Measurements from ENCODE around the gene DERL2. TPM values are rescaled to one million over a fixed set of nuclear protein-coding genes. Genes with fewer than 3 reads are reported as not detected.
A peak's percentile ranks its signal among the peaks of the same experiment; 100 is the strongest.

The DERL2 gene
- total RNA-seq, 4 donors from 2014 or later, result 31.4 to 47.3 (median 42.2) TPM

- no peak for ATAC-seq (ENCODE audit: low FRiP score)
- TF ChIP-seq, protein P1, sequence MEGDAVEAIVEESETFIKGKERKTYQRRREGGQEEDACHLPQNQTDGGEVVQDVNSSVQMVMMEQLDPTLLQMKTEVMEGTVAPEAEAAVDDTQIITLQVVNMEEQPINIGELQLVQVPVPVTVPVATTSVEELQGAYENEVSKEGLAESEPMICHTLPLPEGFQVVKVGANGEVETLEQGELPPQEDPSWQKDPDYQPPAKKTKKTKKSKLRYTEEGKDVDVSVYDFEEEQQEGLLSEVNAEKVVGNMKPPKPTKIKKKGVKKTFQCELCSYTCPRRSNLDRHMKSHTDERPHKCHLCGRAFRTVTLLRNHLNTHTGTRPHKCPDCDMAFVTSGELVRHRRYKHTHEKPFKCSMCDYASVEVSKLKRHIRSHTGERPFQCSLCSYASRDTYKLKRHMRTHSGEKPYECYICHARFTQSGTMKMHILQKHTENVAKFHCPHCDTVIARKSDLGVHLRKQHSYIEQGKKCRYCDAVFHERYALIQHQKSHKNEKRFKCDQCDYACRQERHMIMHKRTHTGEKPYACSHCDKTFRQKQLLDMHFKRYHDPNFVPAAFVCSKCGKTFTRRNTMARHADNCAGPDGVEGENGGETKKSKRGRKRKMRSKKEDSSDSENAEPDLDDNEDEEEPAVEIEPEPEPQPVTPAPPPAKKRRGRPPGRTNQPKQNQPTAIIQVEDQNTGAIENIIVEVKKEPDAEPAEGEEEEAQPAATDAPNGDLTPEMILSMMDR (IDR thresholded peaks at IDR 0.05), result no peak
- DNase-seq (ENCODE audit: low spot score), result no peak
Measured at GRCh38 chr17:5501685-5502084, 15.7 kb upstream of the DERL2 start.

DNA sequence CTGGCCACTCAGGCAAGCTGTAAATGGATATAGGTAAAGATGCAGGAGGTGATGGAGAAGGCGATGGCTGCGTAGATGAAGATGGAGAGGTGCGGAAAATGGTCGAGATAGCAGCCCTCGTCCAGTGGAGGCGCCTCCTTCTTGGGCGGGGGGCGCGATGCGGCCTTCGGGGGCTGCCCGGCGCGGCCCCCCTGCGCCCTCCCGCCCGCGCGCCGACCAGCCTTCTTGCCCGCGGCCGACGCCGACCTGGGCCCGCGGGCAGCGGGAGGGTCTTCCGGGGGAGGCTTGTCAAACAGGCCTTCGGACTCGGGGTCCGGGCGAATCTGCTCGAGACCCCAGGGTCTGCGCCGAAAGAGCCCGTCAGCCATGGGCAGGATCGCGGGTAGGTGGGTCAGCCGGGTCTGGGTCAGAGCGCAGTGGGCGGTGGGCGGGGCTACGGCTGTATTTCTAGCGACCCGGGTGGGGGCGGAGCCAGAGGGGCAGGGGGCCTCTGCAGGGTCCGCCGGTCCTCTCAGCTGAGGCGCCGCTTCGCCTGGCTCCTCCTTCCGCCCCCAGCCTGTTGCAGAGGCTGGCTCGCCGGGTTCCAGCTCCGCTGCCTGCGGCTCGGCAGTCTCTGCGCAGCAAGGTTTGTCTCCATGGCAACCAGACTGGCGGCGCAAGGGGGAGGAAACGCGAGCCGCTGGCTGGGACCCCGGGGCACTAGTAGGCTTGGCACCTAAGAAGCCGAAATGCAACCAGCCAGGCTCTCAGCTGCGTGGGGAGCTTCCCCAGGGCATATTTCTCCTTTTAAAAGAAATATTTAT is 14.8 kb upstream of the DERL2 start:
- TF ChIP-seq, protein P1 (IDR thresholded peaks at IDR 0.05), result no peak
- DNase-seq (ENCODE audit: low spot score) (no peak), ATAC-seq (ENCODE audit: low FRiP score) (peak; percentile 96)

GRCh38 chr17:5500247-5500588 is 14.2 kb upstream of the DERL2 start:
- TF ChIP-seq, protein P1 (IDR thresholded peaks at IDR 0.05), result no peak
- DNase-seq (ENCODE audit: low spot score) (no peak), ATAC-seq (ENCODE audit: low FRiP score) (no peak)

DNA sequence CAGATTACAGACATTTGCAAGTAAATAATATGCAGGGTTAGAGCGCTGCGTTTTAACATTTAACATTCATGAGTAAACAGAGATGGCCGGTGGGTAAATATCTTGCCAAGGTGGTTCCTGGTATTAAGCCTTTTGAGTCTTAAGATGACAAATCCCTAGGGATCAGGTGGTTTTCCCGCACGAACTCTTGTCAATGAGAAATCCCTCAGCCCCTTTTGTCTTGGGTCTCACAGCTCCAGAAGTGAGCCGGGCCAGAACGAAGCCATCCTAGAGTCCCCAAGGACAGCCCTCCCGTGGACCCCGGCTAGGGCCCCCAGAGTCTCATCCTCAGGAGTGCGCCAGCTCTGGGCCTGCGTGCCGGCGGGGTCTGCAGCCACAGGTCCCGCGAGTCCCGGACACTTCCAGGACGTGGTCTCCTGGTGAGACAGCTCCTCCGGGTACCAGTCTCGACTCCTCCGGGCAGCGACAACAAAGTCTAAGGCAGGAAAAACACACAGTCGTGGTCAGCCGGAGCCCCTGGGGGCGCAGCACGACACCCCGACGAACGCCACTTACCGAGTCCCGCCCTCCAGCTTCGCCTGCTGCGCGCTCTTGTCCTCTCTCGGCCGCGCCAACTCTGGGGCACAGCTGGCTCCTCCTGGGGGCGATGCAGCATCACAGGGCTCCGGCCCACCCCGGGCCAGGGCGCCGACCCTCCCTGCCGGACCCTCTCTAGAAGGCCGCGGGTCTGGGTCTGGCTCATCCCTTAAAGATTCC is 13.7 kb upstream of the DERL2 start:
- DNase-seq (ENCODE audit: low spot score) (no peak), ATAC-seq (ENCODE audit: low FRiP score) (no peak)
- TF ChIP-seq, protein P1 (IDR thresholded peaks at IDR 0.05), result no peak

- no peak for DNase-seq (ENCODE audit: low spot score)
- no peak for ATAC-seq (ENCODE audit: low FRiP score)
Measured at GRCh38 chr17:5492970-5493369, 7.0 kb upstream of the DERL2 start.

DNA sequence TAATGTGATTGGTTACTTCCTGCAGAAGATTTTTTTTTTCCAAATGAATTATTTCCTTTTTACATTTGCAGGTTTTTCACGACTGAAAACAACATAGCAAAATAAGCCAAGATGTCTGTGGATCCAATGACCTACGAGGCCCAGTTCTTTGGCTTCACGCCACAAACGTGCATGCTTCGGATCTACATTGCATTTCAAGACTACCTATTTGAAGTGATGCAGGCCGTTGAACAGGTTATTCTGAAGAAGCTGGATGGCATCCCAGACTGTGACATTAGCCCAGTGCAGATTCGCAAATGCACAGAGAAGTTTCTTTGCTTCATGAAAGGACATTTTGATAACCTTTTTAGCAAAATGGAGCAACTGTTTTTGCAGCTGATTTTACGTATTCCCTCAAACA is 2.8 kb upstream of the DERL2 start:
- ATAC-seq (ENCODE audit: low FRiP score) (no peak), DNase-seq (ENCODE audit: low spot score) (no peak)
- TF ChIP-seq, protein P1 (IDR thresholded peaks at IDR 0.05), result no peak

More at GRCh38 chr17:5492970-5493369, 7.0 kb upstream of the DERL2 start:
- TF ChIP-seq, protein P1 (IDR thresholded peaks at IDR 0.05), result no peak

Data from omental fat pad (tissue), 4 donors.